Transverse colon (tissue), 4 donors: Measurements from ENCODE around the gene MC2R. TPM values are rescaled to one million over a fixed set of nuclear protein-coding genes. Genes with fewer than 3 reads are reported as not detected.

Source experiments
- DNase-seq: peaks from one replicate; pipeline ENCODE4 v3.0.0-alpha.2; 2019
- H3K27ac ChIP-seq, 4 donors: fragments of 200-600 bp; sonication (generic); 2 replicates each; pipeline ENCODE4 v1.5.1; 2016 to 2018; ENCODE audit warnings: inconsistent platforms in 4 of 4
- H3K27me3 ChIP-seq: fragments of 200-600 bp; sonication (generic); 2 replicates; pipeline ENCODE4 v1.5.1; 2017; ENCODE audit warnings: inconsistent platforms
- H3K36me3 ChIP-seq, 4 donors: fragments of 200-600 bp; sonication (generic); 2 replicates each; pipeline ENCODE4 v1.5.1; 2017 to 2019; ENCODE audit warnings: inconsistent platforms in 4 of 4
- H3K4me1 ChIP-seq, 4 donors: fragments of 200-600 bp; sonication (generic); 2 replicates each; pipeline ENCODE4 v1.5.1; 2017 to 2020; ENCODE audit warnings: inconsistent platforms in 4 of 4
- H3K4me3 ChIP-seq, 4 donors: fragments of 200-600 bp; sonication (generic); 1 replicate in 1 of 4; 2 replicates in 3 of 4; pipeline versions ENCODE4 v1.5.1 to v1.6.1; 2017 to 2019; ENCODE audit warnings: inconsistent platforms in 4 of 4
- H3K9me3 ChIP-seq, 2 donors: fragments of 200-600 bp; sonication (generic); 2 replicates each; pipeline ENCODE4 v1.5.1; 2017 to 2019; ENCODE audit warnings: inconsistent platforms in 2 of 2
- EP300 ChIP-seq: sonication (generic); formaldehyde crosslinking; IDR thresholded peaks from one replicate; pipeline ENCODE4 v1.6.1; 2017; ENCODE audit warnings: antibody characterized with exemption, low read depth
- POLR2A ChIP-seq: fragments of 450-650 bp; IDR thresholded peaks from one replicate; pipeline ENCODE4 v1.6.1; 2016; ENCODE audit warnings: antibody characterized with exemption, mild to moderate bottlenecking, moderate library complexity
- POLR2AphosphoS5 ChIP-seq, 3 donors: sonication (generic); formaldehyde crosslinking; IDR thresholded peaks; one replicate each; pipeline ENCODE4 v1.6.1; 2016; ENCODE audit warnings: antibody characterized with exemption in 3 of 3
- WGBS, 2 donors: methylation state at CpG; one replicate each; pipeline ENCODE4 v1.1.5; 2018; ENCODE audit warnings: low coverage in 1 of 2; 5-methylcytosine and 5-hydroxymethylcytosine counted together
- in situ Hi-C, 4 donors: fragments of 200-750 bp; cut with MboI; loops; one replicate each; pipeline versions ENCODE4 v1.15.0 to v1.15.1; 2017; ENCODE audit warnings: low sequenced_read_pairs in 3 of 4, low pct_ligation_motif_present in 1 of 4, low pct_unique_long_range_greater_than_20kb in 1 of 4
- intact Hi-C: fragments of 100-400 bp; cut with DNase I; formaldehyde crosslinking; loops from one replicate; pipeline ENCODE4 v1.15.1; 2023; ENCODE audit warnings: low total_unique reads
- total RNA-seq, 4 donors: library from RNA; depleted of rRNA; stranded (reverse); fragments of >200 nt; gene quantifications; one replicate each; pipeline ENCODE4 v1.1.0, GENCODE V29; 2016
- TF ChIP-seq, protein P1 (sequence below), 5 experiments: fragments of 200-600 bp in 3 of 5; fragments of 450-650 bp in 2 of 5; sonication (generic) in 3 of 5; IDR thresholded peaks; 1 replicate in 2 of 5; 2 replicates in 3 of 5; pipeline ENCODE4 v1.5.1; 2016 to 2017; ENCODE audit warnings: antibody characterized with exemption in 5 of 5, inconsistent platforms in 3 of 5, mild to moderate bottlenecking in 2 of 5, moderate library complexity in 1 of 5

MC2R gene
- total RNA-seq, 4 donors from 2014 or later: not detected

DNA sequence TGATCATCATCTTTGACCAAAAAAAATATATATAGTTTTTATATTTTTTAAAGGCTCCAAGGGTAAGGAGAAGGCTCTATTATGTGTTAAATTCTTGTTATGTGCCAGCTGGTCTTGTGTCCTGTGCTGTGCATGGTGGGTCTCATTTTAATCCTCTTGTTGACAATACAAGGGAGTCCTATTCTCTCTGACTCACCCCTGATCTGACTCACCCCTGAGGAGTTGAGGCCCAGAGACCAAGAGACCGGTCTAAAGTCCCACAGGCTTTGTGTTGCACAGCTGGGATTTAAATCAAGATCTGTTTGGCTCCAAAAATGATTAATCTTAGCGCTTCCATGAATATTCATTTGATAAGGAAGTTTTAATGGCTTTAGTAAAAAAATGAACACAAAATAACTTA lies 25.7 kb downstream of the MC2R start:
- 53 to 82% methylated on average over 1 to 2 of the region's 2 CpGs for WGBS, 2 donors

DNA sequence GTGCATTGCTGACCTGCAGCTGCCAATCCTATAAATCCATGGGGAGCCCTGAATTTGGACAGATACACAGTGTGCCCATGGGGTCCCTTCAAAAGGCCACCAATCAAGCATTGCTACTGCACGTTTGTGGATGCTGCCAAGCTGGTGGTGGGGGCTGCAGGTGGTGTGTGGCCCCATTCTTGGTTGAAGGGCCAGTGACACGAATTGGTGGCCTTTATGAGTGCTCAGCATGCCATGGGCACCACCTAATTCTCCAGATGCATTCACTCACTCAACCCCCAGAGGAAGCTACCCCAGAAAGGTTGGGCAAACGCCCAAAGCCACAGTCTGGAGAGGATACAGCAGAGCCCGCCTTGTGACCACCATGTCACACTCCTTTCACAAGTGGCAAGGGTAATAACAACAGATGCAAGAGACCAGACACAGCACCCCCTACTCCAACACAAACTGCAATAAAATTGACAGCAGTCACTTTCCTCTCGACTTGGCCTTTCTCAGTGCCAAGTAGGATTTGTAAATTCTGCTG lies 27.1 kb downstream of the MC2R start:
- Histone ChIP-seq H3K27ac (no peak overlapping the region), H3K4me3 (no peak overlapping the region), H3K9me3 (no peaks in the 10 kb centered on the region), H3K27me3 (peaks cover 5% of the 10 kb centered on the region), H3K36me3 (no peaks in the 10 kb centered on the region), H3K4me1 (no peaks in the 10 kb centered on the region)
- in situ Hi-C loops (no loop called here), intact Hi-C loops (no loop called here)
- 0 to 54% methylated on average over 1 to 5 of the region's 5 CpGs for WGBS, 2 donors
- no peak for DNase-seq
- no peak for TF ChIP-seq POLR2A
- TF ChIP-seq EP300: no peak
- TF ChIP-seq, protein P1, sequence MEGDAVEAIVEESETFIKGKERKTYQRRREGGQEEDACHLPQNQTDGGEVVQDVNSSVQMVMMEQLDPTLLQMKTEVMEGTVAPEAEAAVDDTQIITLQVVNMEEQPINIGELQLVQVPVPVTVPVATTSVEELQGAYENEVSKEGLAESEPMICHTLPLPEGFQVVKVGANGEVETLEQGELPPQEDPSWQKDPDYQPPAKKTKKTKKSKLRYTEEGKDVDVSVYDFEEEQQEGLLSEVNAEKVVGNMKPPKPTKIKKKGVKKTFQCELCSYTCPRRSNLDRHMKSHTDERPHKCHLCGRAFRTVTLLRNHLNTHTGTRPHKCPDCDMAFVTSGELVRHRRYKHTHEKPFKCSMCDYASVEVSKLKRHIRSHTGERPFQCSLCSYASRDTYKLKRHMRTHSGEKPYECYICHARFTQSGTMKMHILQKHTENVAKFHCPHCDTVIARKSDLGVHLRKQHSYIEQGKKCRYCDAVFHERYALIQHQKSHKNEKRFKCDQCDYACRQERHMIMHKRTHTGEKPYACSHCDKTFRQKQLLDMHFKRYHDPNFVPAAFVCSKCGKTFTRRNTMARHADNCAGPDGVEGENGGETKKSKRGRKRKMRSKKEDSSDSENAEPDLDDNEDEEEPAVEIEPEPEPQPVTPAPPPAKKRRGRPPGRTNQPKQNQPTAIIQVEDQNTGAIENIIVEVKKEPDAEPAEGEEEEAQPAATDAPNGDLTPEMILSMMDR (IDR thresholded peaks at IDR 0.05): no peak
- no peak for TF ChIP-seq POLR2AphosphoS5 (IDR thresholded peaks at IDR 0.05)

More for the DNA sequence above, 25.7 kb downstream of the MC2R start:
- Histone ChIP-seq H3K9me3 (no peaks in the 10 kb centered on the region), H3K27ac (peak overlapping the region in 1 of 4 donors; percentile 16), H3K36me3 (no peaks in the 10 kb centered on the region), H3K4me3 (no peak overlapping the region), H3K27me3 (peaks cover 5% of the 10 kb centered on the region), H3K4me1 (no peaks in the 10 kb centered on the region)
- no peak for DNase-seq
- TF ChIP-seq POLR2A (no peak), EP300 (no peak), POLR2AphosphoS5 (IDR thresholded peaks at IDR 0.05) (no peak)
- TF ChIP-seq, protein P1 (IDR thresholded peaks at IDR 0.05): no peak
- intact Hi-C loops (no loop called here), in situ Hi-C loops (no loop called here)

DNA sequence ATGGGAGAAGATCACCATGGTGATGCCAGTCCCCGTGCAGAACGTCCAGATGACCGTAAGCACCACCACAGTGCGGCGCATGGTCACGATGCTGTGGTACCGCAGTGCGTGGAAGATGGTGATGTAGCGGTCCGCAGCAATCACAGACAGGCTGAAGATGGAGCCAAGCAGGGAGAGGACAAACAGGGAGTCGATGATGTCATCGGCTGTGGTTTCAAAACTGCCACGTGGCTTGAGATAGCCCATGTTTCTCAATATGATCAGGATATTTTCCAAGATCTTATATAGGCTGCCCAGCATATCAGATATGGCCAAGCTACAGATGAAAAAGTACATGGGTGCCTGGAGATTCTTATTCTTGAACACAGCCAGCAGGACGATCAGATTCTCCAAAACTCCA lies 30.3 kb downstream of the MC2R start:
- no peak overlapping the region for H3K27ac ChIP-seq
- H3K9me3 ChIP-seq: no peaks in the 10 kb centered on the region
- 86 to 91% methylated on average over 9 to 14 of the region's 14 CpGs for WGBS, 2 donors
- H3K36me3 ChIP-seq: no peaks in the 10 kb centered on the region
- DNase-seq: no peak
- peaks cover 1% of the 10 kb centered on the region for H3K27me3 ChIP-seq
- no peak overlapping the region for H3K4me3 ChIP-seq
- intact Hi-C loops: no loop called here
- no peak for TF ChIP-seq POLR2A
- no peak for TF ChIP-seq POLR2AphosphoS5 (IDR thresholded peaks at IDR 0.05)
- TF ChIP-seq, protein P1 (IDR thresholded peaks at IDR 0.05): no peak
- no peaks in the 10 kb centered on the region for H3K4me1 ChIP-seq
- in situ Hi-C loops: no loop called here

DNA sequence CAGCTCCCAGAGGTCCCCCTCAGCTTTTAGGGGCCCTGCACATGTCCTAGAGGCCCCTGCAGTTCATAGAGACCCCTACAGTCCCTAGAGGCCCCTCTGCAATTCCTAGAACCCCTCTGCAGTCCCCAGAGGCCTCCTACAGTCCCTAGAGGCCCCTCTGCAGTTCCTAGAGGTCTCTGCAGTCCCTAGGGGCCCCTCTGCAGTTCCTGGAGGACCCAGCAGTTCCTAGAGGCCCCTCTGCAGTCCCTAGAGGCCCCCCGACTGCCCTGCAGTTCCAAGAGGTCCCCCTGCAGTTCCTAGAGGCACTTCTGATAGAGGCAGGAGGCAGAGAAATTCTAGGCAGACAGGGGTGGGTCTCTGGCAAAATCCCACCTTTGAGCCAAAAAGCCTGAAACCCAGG lies 35.4 kb downstream of the MC2R start:
- Histone ChIP-seq H3K4me3 (no peak overlapping the region), H3K27me3 (no peaks in the 10 kb centered on the region), H3K27ac (no peak overlapping the region), H3K36me3 (no peaks in the 10 kb centered on the region), H3K9me3 (no peaks in the 10 kb centered on the region), H3K4me1 (no peaks in the 10 kb centered on the region)
- DNase-seq: no peak
- TF ChIP-seq, protein P1 (IDR thresholded peaks at IDR 0.05): no peak
- no peak for TF ChIP-seq POLR2A
- TF ChIP-seq EP300: no peak
- TF ChIP-seq POLR2AphosphoS5 (IDR thresholded peaks at IDR 0.05): no peak
- whole genome bisulfite sequencing, 2 donors: 82% methylated on average over 1 of the region's 1 CpG; no CpG with 5 or more reads in 1 of the 2 donors
- in situ Hi-C loops: no loop called here
- intact Hi-C loops: no loop called here
